H1 (cell line): Measurements from ENCODE around the gene RTCB. TPM values are rescaled to one million over a fixed set of nuclear protein-coding genes. Genes with fewer than 3 reads are reported as not detected.
"Not testable (repeated sequence)": the region's sequence is repeated elsewhere in the genome, so short reads cannot be mapped to it uniquely, and the experiment has no call there.

Source experiments
- CTCF ChIA-PET: fragments of 300-600 bp; sonication (Branson Sonifier 250); formaldehyde crosslinking; loops from one replicate; lab custom pipeline; 2021; ENCODE audit not compliant: partially characterized antibody; lab: Charles Lee
- POLR2A ChIA-PET: fragments of 300-600 bp; sonication (Branson Sonifier 250); formaldehyde crosslinking; loops from one replicate; lab custom pipeline; 2021; ENCODE audit warnings: inconsistent platforms; ENCODE audit not compliant: partially characterized antibody; lab: Charles Lee
- DNase-seq, 2 experiments: peaks; one replicate each; pipeline versions ENCODE4 v3.0.0 to v3.0.0-alpha.2; 2010 to 2022; ENCODE audit warnings: low spot score in 2 of 2, low read depth in 1 of 2, mixed read lengths in 1 of 2
- FAIRE-seq: peaks from 2 replicates; lab custom pipeline; 2011; peaks lifted over from hg19 to GRCh38; lab: Jason Lieb, UNC
- H2AFZ ChIP-seq: 2 replicates; pipeline ENCODE4 v1.8.1; 2012; ENCODE audit warnings: low read length, inconsistent platforms
- H2AK5ac ChIP-seq: 2 replicates; pipeline ENCODE4 v1.6.1; 2013; ENCODE audit warnings: low read depth, low read length
- H2BK120ac ChIP-seq: replicated peaks from 2 replicates; pipeline ENCODE3; 2013; ENCODE audit warnings: low read depth, low read length, inconsistent platforms
- H2BK12ac ChIP-seq: 2 replicates; pipeline ENCODE4 v1.6.1; 2013; ENCODE audit warnings: low read depth, low read length
- H2BK15ac ChIP-seq: 2 replicates; pipeline ENCODE4 v1.6.1; 2013; ENCODE audit warnings: low read length
- H2BK20ac ChIP-seq: 2 replicates; pipeline ENCODE4 v1.6.1; 2013; ENCODE audit warnings: low read length
- H2BK5ac ChIP-seq: 2 replicates; pipeline ENCODE4 v1.6.1; 2013; ENCODE audit warnings: low read depth, low read length
- H3K14ac ChIP-seq: 2 replicates; pipeline ENCODE4 v1.6.1; 2013; ENCODE audit warnings: inconsistent platforms; ENCODE audit not compliant: insufficient read length
- H3K18ac ChIP-seq: 2 replicates; pipeline ENCODE4 v1.6.1; 2013; ENCODE audit warnings: low read length; ENCODE audit errors: extremely low read depth
- H3K23ac ChIP-seq: 2 replicates; pipeline ENCODE4 v1.6.1; 2013; ENCODE audit warnings: inconsistent platforms; ENCODE audit not compliant: insufficient read length
- H3K23me2 ChIP-seq: 2 replicates; pipeline ENCODE4 v1.6.1; 2013; ENCODE audit warnings: low read depth, low read length
- H3K27ac ChIP-seq: 2 replicates; pipeline ENCODE4 v1.6.1; 2011; ENCODE audit warnings: low read depth, low read length, inconsistent platforms
- H3K27me3 ChIP-seq, 4 experiments: replicated peaks in 1 of 4; 1 replicate in 1 of 4; 2 replicates in 3 of 4; pipeline versions ENCODE4 v1.6.1 to v1.8.1; 2011 to 2013; ENCODE audit warnings: low read length in 3 of 4, mild to moderate bottlenecking in 3 of 4, inconsistent platforms in 2 of 4, mixed read lengths in 2 of 4, moderate library complexity in 1 of 4; ENCODE audit not compliant: control insufficient read depth in 3 of 4, insufficient read depth in 3 of 4; ENCODE audit errors: extremely low read depth in 1 of 4
- H3K36me3 ChIP-seq, 4 experiments: 2 replicates each; pipeline versions ENCODE4 v1.6.1 to v1.8.1; 2011 to 2013; ENCODE audit warnings: mild to moderate bottlenecking in 4 of 4, low read length in 3 of 4, moderate library complexity in 2 of 4, control low read depth in 1 of 4, inconsistent platforms in 1 of 4; ENCODE audit not compliant: insufficient read depth in 4 of 4, control insufficient read depth in 2 of 4
- H3K4ac ChIP-seq: replicated peaks from 2 replicates; pipeline ENCODE3; 2013; ENCODE audit warnings: low read length, low read depth, mixed read lengths, inconsistent platforms; ENCODE audit not compliant: insufficient read length
- H3K4me1 ChIP-seq, 4 experiments: replicated peaks in 1 of 4; 1 replicate in 1 of 4; 2 replicates in 3 of 4; pipeline versions ENCODE4 v1.6.1 to v1.8.1; 2011 to 2013; ENCODE audit warnings: low read length in 3 of 4, inconsistent platforms in 2 of 4, mixed read lengths in 1 of 4; ENCODE audit not compliant: insufficient read depth in 4 of 4, control insufficient read depth in 3 of 4
- H3K4me2 ChIP-seq, 2 experiments: 2 replicates each; pipeline versions ENCODE4 v1.6.1 to v1.8.1; 2011 to 2013; ENCODE audit warnings: low read depth in 2 of 2, low read length in 2 of 2, control low read depth in 1 of 2, inconsistent platforms in 1 of 2, mild to moderate bottlenecking in 1 of 2; ENCODE audit not compliant: insufficient read depth in 1 of 2
- H3K4me3 ChIP-seq, 4 experiments: fragments of 200-600, 300-600 bp in 1 of 4; sonication (generic), shearing (Covaris generic), sonication (Bioruptor Twin) in 1 of 4; 2 replicates each; pipeline versions ENCODE4 v1.5.1 to v1.8.1; 2011 to 2016; ENCODE audit warnings: low read length in 4 of 4, low read depth in 3 of 4, control low read depth in 2 of 4, inconsistent platforms in 2 of 4, mild to moderate bottlenecking in 2 of 4, mixed read lengths in 1 of 4, moderate library complexity in 1 of 4; ENCODE audit not compliant: insufficient read depth in 2 of 4; ENCODE audit errors: extremely low read depth in 1 of 4
- H3K56ac ChIP-seq: replicated peaks from 2 replicates; pipeline ENCODE3; 2013; ENCODE audit warnings: low read depth, mild to moderate bottlenecking, mixed read lengths, low read length, inconsistent platforms; ENCODE audit not compliant: insufficient read length
- H3K79me1 ChIP-seq: 2 replicates; pipeline ENCODE4 v1.6.1; 2013; ENCODE audit warnings: low read depth, low read length, control low read depth
- H3K79me2 ChIP-seq, 2 experiments: 2 replicates each; pipeline versions ENCODE4 v1.6.1 to v1.8.1; 2012 to 2013; ENCODE audit warnings: low read length in 2 of 2, mild to moderate bottlenecking in 2 of 2, inconsistent platforms in 1 of 2; ENCODE audit not compliant: insufficient read depth in 2 of 2, control insufficient read depth in 1 of 2
- H3K9ac ChIP-seq, 4 experiments: replicated peaks in 1 of 4; 1 replicate in 1 of 4; 2 replicates in 3 of 4; pipeline versions ENCODE4 v1.6.1 to v1.8.1; 2011 to 2013; ENCODE audit warnings: low read depth in 3 of 4, low read length in 3 of 4, control low read depth in 2 of 4, mild to moderate bottlenecking in 2 of 4, moderate library complexity in 2 of 4, inconsistent platforms in 1 of 4; ENCODE audit errors: extremely low read depth in 1 of 4
- H3K9me3 ChIP-seq, 2 experiments: 2 replicates each; pipeline versions ENCODE4 v1.6.1 to v1.8.1; 2012 to 2013; ENCODE audit warnings: mild to moderate bottlenecking in 2 of 2, moderate library complexity in 2 of 2, control low read depth in 1 of 2, inconsistent platforms in 1 of 2, low read depth in 1 of 2, low read length in 1 of 2, mixed read lengths in 1 of 2; ENCODE audit not compliant: insufficient read depth in 2 of 2
- H4K20me1 ChIP-seq, 2 experiments: replicated peaks in 1 of 2; 2 replicates each; pipeline versions ENCODE3 to v1.8.1; 2011 to 2013; ENCODE audit warnings: inconsistent platforms in 2 of 2, low read length in 2 of 2, mild to moderate bottlenecking in 1 of 2; ENCODE audit not compliant: insufficient read depth in 2 of 2, control insufficient read depth in 1 of 2
- H4K5ac ChIP-seq: 2 replicates; pipeline ENCODE4 v1.6.1; 2013; ENCODE audit warnings: low read length, low read depth, mixed read lengths, inconsistent platforms; ENCODE audit not compliant: insufficient read length
- H4K8ac ChIP-seq: 2 replicates; pipeline ENCODE4 v1.8.0; 2013; ENCODE audit warnings: mild to moderate bottlenecking, moderate library complexity, low read length, inconsistent platforms; ENCODE audit not compliant: insufficient read depth; ENCODE audit errors: extremely low read depth
- H4K91ac ChIP-seq: replicated peaks from 2 replicates; pipeline ENCODE3; 2013; ENCODE audit warnings: low read length, mixed read lengths, inconsistent platforms; ENCODE audit not compliant: insufficient read length
- WGBS, 2 experiments: shearing (Covaris generic) in 1 of 2; methylation state at CpG; one replicate each; pipeline versions ENCODE4 v1.1.6 to v1.1.7; 2013 to 2015; ENCODE audit warnings: low lambda C conversion rate in 2 of 2, mixed read lengths in 2 of 2, inconsistent platforms in 1 of 2, low coverage in 1 of 2, missing lambda C conversion rate in 1 of 2; ENCODE audit not compliant: insufficient replicate concordance in 2 of 2, insufficient coverage in 1 of 2, insufficient read length in 1 of 2; ENCODE audit errors: extremely low coverage in 1 of 2, missing lambda C conversion rate in 1 of 2; 5-methylcytosine and 5-hydroxymethylcytosine counted together
- polyA plus RNA-seq, 7 experiments: library from polyadenylated mRNA; depleted of rRNA in 3 of 7; stranded (reverse) in 5 of 7; unstranded in 2 of 7; fragments of >200 nt in 5 of 7; fragments of 200-250 nt in 2 of 7; gene quantifications; 1 replicate in 5 of 7; 2 replicates in 1 of 7; 4 replicates in 1 of 7; pipeline versions ENCODE4 v1.2.1 to v1.2.3, GENCODE V29; 2011 to 2013; ENCODE audit warnings: missing spikeins in 2 of 7, mixed read lengths in 2 of 7
- total RNA-seq: library from RNA; stranded (reverse); fragmentation: NEBNext Ultra II Directional; extraction: Animal tissue kit (Norgen Biotek cat#: 25700); gene quantifications from 2 replicates; pipeline ENCODE4 v1.2.1, GENCODE V29; 2021

Gene RTCB
- total and polyA plus RNA-seq, 2 of the 8 experiments (the other 6 are each of a cell fraction or from before 2014, with no cell fraction given), result 104 to 114 TPM

DNA sequence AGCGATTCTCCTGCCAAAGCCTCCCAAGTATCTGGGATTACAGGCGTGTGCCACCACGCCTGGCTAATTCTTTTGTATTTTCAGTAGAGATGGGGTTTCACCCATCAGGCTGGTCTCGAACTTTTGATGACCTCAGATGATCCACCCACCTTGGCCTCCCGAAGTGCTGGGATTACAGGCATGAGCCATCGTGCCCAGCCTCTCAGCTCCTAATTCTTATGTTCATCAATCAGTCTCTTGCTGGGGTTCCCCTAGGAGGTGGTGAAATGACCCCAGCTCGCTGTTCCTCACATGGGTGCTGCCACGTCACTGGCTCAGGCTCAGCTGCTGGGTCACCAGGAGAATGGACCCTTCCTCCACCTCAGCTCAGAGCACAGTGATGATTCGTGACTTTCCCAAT lies 54.5 kb downstream of the RTCB start, which contains the start of gene RFPL3:
Gene RFPL3 (plus strand): TSS at position 301 of the 400 bp plus-strand sequence. CDS start 205 bp downstream, outside the sequence.
- H2BK15ac ChIP-seq, H3K79me2 ChIP-seq, FAIRE-seq, POLR2A ChIA-PET, H3K27ac ChIP-seq, H4K8ac ChIP-seq, DNase-seq, H3K79me1 ChIP-seq, H3K56ac ChIP-seq, H4K5ac ChIP-seq, H3K4me1 ChIP-seq, H3K4me2 ChIP-seq, H4K20me1 ChIP-seq, H2AFZ ChIP-seq, H2BK20ac ChIP-seq, H2BK120ac ChIP-seq, H3K14ac ChIP-seq, H3K27me3 ChIP-seq, H3K9ac ChIP-seq, H4K91ac ChIP-seq, H3K18ac ChIP-seq, H3K23ac ChIP-seq, H3K9me3 ChIP-seq, H3K23me2 ChIP-seq, H3K36me3 ChIP-seq, H3K4ac ChIP-seq, H3K4me3 ChIP-seq: not testable (repeated sequence)
- Histone ChIP-seq H2BK5ac (peak within 1 kb of the TSS; percentile 83; the same call in 1 of the 2 replicates), H2BK12ac (0 out of 2 replicates have a peak within 1 kb of the TSS, but pooled peaks have one; percentile 68), H2AK5ac (peak within 1 kb of the TSS; percentile 65; the same call in 1 of the 2 replicates)
- CTCF ChIA-PET, result interaction anchor here (0.6 to 1.5 kb wide), 4 partner anchors 18 to 150 kb away, joined by 3 read pairs; no protein-coding TSS in a partner anchor
- WGBS, 2 experiments, result 92% methylated on average over 9 of the region's 9 CpGs; no CpG with 5 or more reads in 1 of the 2 experiments
